Aortic smooth muscle cell (primary cell): ENCODE measurements around the gene KLRB1. TPM values are rescaled to one million over a fixed set of nuclear protein-coding genes. Genes with fewer than 3 reads are reported as not detected.

Source experiments
- total RNA-seq: library from RNA; depleted of rRNA; stranded (reverse); fragments of >200 nt; gene quantifications from 2 replicates; pipeline ENCODE4 v1.2.3, GENCODE V29; 2014

The KLRB1 gene
- not detected in 2 replicates for total RNA-seq

GRCh38 chr12:9607716-9608115, at the start of gene KLRB1:
Gene KLRB1, minus strand, starts transcription at chr12:9607916. Its CDS starts 77 bp downstream, at chr12:9607839.

Other genes with a start within 250 kb of the KLRB1 start
- gene CLEC2D, start 61.8 kb upstream of the KLRB1 start, total RNA-seq: 1.1 and 1.2 TPM in 2 replicates
- gene CLECL1, start 125.2 kb upstream of the KLRB1 start, total RNA-seq: not detected in 2 replicates
- not detected in 2 replicates for gene CD69, start 153.0 kb upstream of the KLRB1 start, total RNA-seq
- gene KLRF1, start 219.6 kb upstream of the KLRB1 start, total RNA-seq: not detected in 2 replicates